Astrocyte (in vitro differentiated cells and primary cell): ENCODE data around the gene APOL1.

Experiments
- EZH2 ChIP-seq: IDR thresholded peaks from 2 replicates; pipeline ENCODE4 v1.6.1; 2012; ENCODE audit warnings: mild to moderate bottlenecking, low read length, inconsistent platforms; ENCODE audit not compliant: insufficient read depth
- TF ChIP-seq, protein P1 (sequence below): IDR thresholded peaks from 2 replicates; pipeline ENCODE4 v1.5.1; 2011; ENCODE audit warnings: low read depth, mild to moderate bottlenecking, inconsistent platforms, low read length, moderate library complexity; ENCODE audit not compliant: insufficient read depth

GRCh38 chr22:36239150-36239400, 13.9 kb upstream of the APOL1 start:
- TF ChIP-seq, protein P1, sequence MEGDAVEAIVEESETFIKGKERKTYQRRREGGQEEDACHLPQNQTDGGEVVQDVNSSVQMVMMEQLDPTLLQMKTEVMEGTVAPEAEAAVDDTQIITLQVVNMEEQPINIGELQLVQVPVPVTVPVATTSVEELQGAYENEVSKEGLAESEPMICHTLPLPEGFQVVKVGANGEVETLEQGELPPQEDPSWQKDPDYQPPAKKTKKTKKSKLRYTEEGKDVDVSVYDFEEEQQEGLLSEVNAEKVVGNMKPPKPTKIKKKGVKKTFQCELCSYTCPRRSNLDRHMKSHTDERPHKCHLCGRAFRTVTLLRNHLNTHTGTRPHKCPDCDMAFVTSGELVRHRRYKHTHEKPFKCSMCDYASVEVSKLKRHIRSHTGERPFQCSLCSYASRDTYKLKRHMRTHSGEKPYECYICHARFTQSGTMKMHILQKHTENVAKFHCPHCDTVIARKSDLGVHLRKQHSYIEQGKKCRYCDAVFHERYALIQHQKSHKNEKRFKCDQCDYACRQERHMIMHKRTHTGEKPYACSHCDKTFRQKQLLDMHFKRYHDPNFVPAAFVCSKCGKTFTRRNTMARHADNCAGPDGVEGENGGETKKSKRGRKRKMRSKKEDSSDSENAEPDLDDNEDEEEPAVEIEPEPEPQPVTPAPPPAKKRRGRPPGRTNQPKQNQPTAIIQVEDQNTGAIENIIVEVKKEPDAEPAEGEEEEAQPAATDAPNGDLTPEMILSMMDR, result no peak
- TF ChIP-seq EZH2, result no peak
